ENCODE results near the gene METTL23.

The METTL23 gene

DNA sequence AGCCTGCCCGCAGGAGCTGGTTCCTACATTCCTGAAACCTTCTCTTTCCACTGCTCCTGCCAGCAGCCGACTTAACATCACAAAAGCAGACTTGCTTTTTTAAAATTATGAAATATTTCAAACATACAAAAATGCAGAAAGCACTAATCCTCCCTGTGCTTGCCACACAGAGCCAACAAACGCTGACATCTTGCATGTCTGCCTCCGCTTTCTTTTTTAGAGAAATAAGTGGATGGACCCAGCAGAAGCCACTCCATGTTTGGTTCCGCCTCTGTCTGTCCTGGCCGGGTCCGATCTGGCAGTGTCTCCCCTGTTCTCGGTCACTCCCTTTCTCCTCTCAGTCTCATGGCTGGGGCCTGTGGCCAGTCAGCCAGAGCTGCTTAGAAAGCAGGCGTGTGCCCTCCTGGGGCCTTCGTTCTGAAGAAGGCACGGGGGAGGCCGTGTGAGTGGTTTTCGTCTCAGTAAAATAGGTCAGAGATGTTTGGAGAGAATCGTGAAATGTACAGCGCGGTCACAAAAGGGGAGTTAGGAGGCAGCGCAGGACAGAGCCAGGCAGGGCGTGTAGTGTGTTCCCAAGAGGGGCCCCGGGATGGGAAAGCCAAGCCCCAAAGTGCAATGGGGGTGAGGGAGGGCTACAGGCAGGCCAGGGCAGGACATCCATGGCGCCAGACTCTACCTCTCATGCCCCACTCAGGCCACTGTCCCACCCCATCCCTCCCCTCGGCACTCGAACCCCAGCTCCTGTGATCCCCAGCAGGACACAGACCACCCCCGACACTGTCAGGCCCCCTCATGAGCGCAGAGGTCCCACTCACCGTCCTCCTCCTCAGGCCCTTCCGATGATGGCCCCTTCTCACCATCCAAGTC lies 39.1 kb upstream of the METTL23 start:
- TF ChIP-seq REST (IDR thresholded peaks at IDR 0.05; ENCODE audit: insufficient read depth in 1 of 2, low read depth in 2 of 2, low read length in 2 of 2) (no peak), FOXP2 (optimal IDR thresholded peaks at IDR 0.05; ENCODE audit: borderline replicate concordance, extremely low read depth, extremely low read length, insufficient read depth) (no peak), POLR2AphosphoS5 (IDR thresholded peaks at IDR 0.05; ENCODE audit: low read depth, low read length) (no peak), TAF1 (IDR thresholded peaks at IDR 0.05; ENCODE audit: borderline replicate concordance, insufficient read depth, low read length) (no peak), SIN3A (IDR thresholded peaks at IDR 0.05; ENCODE audit: borderline replicate concordance, insufficient read depth, low read length) (no peak)

DNA sequence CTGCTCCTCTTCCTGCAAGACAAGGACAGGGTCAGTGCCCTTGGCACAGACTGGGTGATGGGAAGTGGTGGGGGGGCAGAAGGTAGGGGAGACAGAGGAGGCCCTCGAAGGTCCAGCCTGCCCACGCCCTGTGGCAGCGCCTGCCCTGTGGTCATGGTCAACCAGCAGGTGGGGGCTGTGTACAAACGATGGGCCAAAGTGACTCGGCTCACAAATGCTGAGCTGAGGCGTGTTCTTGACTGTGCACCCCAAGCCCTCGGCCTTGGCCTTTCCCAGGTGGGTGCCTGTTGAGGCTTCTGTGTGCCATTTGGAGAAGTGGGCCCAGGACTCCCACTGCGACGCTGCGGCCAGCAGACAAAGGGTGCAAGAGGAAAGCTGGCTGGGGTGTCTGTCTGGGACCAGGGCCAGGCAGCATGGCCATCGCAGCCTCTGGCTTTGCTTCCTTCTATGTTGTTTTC lies 38.4 kb upstream of the METTL23 start:
- TF ChIP-seq TAF1 (IDR thresholded peaks at IDR 0.05; ENCODE audit: borderline replicate concordance, insufficient read depth, low read length) (no peak), POLR2AphosphoS5 (IDR thresholded peaks at IDR 0.05; ENCODE audit: low read depth, low read length) (no peak), REST (IDR thresholded peaks at IDR 0.05; ENCODE audit: insufficient read depth in 1 of 2, low read depth in 2 of 2, low read length in 2 of 2) (no peak), FOXP2 (optimal IDR thresholded peaks at IDR 0.05; ENCODE audit: borderline replicate concordance, extremely low read depth, extremely low read length, insufficient read depth) (peak; percentile 63)

GRCh38 chr17:76689859-76690258 lies 36.8 kb upstream of the METTL23 start:
- TF ChIP-seq TAF1 (IDR thresholded peaks at IDR 0.05; ENCODE audit: borderline replicate concordance, insufficient read depth, low read length): no peak
- TF ChIP-seq POLR2AphosphoS5 (IDR thresholded peaks at IDR 0.05; ENCODE audit: low read depth, low read length): no peak
- TF ChIP-seq FOXP2 (optimal IDR thresholded peaks at IDR 0.05; ENCODE audit: borderline replicate concordance, extremely low read depth, extremely low read length, insufficient read depth): no peak
- TF ChIP-seq REST (IDR thresholded peaks at IDR 0.05; ENCODE audit: insufficient read depth in 1 of 2, low read depth in 2 of 2, low read length in 2 of 2): no peak
- TF ChIP-seq SIN3A (IDR thresholded peaks at IDR 0.05; ENCODE audit: borderline replicate concordance, insufficient read depth, low read length): no peak

DNA sequence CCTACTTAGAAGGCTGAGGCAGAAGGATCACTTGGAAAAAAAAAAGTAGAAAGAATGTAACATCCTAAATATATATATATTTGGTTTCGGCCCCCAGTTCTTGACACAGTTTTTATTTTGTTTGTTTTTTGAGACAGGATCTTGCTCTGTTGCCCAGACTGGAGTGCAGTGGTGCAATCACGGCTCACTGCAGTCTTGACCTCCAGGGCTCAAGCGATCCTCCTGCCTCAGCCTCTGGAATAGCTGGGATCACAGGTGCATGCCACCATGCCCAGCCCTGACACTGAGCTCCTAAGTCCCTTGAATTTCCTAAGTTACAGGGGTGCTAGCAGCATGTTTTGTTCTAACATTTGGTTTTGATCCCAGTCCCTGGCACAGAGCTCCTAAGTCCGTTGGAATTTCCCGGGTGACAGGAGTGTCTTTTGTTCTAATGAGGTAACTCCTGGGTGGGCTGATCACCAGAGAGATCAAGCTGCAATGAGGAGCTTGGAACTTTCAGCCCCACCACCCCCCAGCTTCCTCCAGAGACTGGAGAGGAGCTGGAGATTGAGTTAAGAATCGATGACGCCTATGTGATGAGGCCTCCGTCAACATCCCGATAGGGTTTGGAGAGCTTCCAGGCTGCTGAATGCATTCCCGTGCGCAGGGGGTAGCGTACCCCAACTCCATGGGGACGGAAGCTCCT lies 35.9 kb upstream of the METTL23 start:
- no peak for TF ChIP-seq SIN3A (IDR thresholded peaks at IDR 0.05; ENCODE audit: borderline replicate concordance, insufficient read depth, low read length)
- no peak for TF ChIP-seq FOXP2 (optimal IDR thresholded peaks at IDR 0.05; ENCODE audit: borderline replicate concordance, extremely low read depth, extremely low read length, insufficient read depth)
- no peak for TF ChIP-seq REST (IDR thresholded peaks at IDR 0.05; ENCODE audit: insufficient read depth in 1 of 2, low read depth in 2 of 2, low read length in 2 of 2)
- no peak for TF ChIP-seq POLR2AphosphoS5 (IDR thresholded peaks at IDR 0.05; ENCODE audit: low read depth, low read length)
- no peak for TF ChIP-seq TAF1 (IDR thresholded peaks at IDR 0.05; ENCODE audit: borderline replicate concordance, insufficient read depth, low read length)

All from PFSK-1 (cell line).